GM18520 (cell line): ENCODE results near the gene CDH4.

ENCODE experiments used
- ATAC-seq: cut with Tn5 transposase; IDR thresholded peaks from one replicate; pipeline ENCODE4 v1.9.1; 2021; ENCODE audit not compliant: unreplicated experiment

CDH4 gene

DNA sequence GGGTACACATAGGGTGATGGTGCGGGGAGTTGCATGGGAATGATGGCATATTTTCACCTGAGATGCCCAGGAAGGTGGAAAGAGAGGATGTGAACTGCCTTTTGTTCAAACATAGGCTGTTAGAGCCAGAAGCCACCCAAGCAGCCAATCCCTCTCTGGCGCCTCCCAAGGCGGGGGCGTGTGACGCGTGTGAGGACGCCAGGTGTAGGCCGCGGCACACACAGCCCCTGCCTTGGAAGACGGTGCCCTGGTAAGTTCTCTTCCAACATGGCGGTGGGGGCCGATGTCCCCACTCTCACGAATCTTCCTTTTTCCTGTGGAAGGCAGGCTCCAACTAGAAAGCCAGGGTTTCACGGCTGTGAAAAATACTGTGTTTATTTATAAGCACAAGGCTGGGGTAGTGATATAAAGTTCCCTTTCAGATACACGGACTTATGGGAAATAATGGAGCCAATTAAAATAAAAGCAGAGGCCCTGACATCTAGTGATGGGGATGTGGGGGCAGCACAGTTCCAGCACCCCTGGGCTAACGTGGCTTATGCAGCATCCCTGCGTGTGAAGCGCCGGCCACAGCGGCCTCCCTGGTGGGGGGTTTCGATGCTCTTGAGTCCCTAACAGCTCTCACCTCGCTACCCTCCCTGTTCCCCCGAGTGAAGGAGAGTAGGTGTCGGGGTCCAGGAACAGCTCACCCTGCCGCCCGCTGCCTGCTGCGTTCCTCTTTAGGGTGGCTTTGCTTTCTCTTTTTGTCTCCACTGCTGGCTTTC is 28.3 kb downstream of the CDH4 start:
- no peak for ATAC-seq

DNA sequence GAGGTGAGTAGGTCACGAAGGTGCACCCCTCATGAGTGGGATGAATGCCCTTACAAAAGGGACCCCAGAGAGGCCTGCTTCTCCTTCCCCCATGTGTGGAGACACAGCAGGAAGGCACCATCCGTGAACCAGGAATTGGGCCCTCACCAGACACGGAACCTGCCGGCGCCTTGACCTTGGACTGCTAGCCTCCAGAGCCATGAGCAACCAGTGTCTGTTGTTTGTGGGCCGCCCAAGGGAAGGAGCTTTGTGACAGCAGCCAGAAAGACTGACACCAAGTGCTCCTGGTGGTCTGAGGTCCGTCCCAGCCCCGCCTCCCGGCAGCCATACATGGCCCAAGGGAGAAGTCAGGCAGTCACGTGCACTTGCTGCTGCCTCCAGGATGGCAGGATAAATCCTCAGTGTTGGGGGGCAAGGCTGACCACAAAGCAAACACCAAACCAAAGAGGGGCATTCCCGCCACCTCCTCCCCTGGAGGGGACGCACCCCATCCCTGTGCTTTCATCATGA is 29.3 kb downstream of the CDH4 start:
- no peak for ATAC-seq

GRCh38 chr20:61284752-61285151 is 32.7 kb downstream of the CDH4 start:
- no peak for ATAC-seq

DNA sequence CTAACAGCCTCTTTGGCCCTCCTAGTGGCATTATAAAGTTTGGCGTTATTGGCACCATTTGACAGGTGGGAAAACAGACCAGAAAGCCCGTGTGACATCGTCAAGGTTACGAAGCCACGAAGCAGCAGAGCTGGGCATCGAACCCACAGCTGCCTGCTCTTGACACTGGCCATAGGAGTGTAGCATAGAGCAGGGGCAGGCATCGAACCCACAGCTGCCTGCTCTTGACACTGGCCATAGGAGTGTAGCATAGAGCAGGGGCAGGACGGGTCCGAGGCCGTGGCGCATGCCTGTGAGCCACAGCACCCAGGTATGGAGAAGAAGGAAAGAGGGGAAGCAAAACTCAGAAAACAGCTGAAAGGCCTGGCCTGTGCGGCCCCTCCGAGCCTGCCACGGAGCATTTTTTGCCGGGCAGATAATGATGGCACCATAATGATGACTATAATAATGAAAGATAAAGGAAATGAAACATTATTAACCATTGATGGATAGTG is 33.1 kb downstream of the CDH4 start:
- ATAC-seq: no peak

- ATAC-seq: no peak
Measured at GRCh38 chr20:61285691-61286090, 33.6 kb downstream of the CDH4 start.

- no peak for ATAC-seq
Measured at GRCh38 chr20:61287583-61288275, 35.7 kb downstream of the CDH4 start.

- ATAC-seq: no peak
Measured at GRCh38 chr20:61288331-61288784, 36.3 kb downstream of the CDH4 start.

DNA sequence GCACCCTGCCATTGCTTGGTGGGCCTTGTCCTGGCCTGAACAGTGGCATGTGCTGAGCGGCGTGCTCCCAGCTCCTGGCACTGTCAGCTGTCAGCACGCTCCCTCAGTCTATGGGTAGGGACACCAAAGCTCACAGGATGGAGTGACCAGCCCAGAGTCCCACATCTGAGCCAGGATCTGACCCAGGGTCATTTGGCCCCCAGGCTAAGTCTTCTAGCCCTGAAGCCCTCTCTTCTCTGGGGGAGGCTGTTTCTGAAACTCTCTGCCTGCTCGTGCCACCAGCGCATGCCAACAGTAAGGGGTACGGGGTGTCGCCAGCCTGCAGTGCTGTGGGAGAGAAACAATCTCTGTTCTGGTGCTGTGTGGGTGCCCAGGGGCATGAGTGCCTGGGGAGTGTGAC is 37.1 kb downstream of the CDH4 start:
- ATAC-seq: no peak

GRCh38 chr20:61290721-61291120 is 38.7 kb downstream of the CDH4 start:
- no peak for ATAC-seq

GRCh38 chr20:61291166-61291829 is 39.2 kb downstream of the CDH4 start:
- no peak for ATAC-seq

DNA sequence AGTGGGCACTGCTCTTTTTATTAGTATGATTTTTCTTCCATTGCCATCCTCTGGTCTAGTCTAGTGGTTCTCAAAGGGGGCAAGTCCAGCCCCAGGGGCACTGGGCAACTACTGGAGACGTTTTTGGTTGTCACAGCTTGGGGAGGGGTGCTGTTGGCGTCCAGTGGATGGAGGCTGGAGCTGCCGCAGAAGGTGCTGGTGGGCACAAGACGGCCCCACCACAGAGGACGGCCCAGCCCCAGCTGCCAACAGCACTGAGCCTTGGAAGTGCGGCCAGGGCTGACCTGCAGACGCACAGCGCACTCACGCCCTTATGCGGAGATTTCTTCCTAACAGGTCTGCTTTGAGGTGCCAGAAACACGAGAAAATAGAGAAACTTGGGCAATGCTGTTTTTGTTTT is 40.3 kb downstream of the CDH4 start:
- ATAC-seq: no peak

DNA sequence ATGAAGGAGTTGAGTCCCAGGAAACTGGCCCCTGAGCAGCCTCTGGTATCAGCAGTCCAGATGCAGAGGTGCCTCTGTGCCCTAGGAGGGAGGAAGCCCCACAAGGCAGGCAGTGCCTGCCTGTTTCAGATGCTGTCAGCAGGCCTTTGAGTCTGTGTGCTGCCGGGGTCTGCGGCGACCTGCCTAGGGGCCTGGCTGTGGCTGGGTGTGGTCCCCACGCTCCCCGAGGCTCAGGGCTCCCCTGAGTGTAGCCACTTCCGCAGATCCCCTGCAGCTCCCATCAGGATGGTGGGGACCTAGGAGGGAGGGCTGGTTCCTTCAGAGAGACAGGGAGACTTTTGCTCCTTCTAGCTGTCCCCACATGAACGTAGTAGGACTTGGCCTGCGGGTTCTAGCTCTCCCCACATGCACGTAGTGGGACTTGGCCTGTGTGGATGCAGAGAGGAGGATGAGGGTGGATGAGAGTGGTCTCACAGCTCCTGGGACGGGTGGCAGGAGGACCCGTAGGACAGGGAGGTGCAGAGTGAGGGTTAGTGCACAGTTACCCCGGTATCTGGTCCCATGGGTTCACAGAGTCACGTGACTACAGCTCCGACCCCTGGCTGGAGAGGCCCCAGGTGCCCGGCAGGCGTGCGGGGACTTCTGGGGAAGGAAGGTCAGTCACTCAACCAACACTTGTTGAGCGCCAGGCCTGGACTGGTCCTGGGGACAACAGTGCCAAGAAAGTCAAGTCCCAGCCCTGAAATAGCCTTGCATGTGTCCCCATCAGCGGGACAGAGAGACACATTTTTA is 41.0 kb downstream of the CDH4 start:
- ATAC-seq: no peak

DNA sequence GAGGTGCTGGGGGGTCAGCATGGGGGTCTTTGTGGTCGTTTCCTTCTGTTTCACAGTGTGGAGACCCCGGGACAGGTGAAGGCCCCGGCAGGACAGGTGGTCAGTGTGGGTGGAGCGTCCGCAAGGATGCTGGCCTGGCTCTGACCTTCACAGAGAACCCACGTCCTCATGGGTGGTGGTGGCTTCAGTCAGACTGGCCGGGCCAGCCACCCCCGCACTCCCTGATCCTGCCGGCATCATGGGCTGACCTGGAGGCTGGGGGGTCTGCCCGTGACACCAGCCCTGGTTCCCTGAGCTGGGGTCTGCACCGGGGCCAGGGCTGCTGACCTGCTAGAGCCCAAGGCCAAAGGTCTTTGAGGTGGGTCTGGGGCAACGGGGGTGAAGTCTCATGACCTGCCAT is 41.9 kb downstream of the CDH4 start:
- ATAC-seq: no peak

- no peak for ATAC-seq
Measured at GRCh38 chr20:61295249-61295648, 43.2 kb downstream of the CDH4 start.

DNA sequence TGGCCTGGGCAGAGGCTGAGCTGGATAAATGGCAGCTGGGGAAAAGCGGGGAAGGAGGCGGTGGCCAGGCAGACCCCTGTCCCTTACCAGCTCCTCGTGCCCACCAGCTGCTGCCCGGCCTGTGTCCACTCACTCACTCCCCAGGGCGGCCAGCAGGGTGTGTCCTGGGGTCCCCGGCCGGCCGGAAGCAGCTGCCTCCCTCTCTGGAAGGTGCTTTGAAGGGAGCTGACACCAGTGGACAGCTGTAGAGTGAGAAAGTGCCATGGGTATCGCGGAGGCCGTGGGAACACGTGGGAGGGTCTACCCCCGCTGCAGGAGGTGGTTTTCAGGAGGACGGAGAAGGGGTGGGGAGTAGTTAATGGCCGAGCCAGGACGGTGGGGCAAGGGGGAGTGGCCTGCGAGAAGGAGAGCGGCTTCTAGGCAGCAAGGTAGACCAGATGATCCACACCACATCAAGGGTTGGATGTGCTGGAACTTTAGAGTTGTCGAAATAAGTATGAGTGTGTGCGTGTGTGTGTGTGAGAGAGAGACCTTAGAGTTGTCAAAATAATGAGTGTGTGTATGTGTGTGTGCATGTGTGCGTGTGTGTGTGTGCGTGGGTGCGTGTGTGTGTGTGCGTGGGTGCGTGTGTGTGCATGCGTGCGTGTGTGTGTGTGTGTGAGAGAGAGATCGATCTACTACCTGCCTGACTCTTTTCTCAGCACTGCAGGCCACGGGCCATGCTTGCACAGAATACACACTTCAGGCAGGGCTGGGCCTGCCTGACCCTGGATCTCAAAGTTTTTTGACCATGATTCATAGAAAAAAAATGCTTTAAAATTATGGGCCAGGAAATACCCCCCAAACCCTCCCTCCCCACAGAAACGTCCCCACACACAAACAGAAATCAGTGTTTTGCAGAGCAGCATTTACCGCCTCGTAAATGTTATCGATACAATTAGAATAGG is 43.9 kb downstream of the CDH4 start:
- no peak for ATAC-seq

- no peak for ATAC-seq
Measured at GRCh38 chr20:61296629-61297019, 44.6 kb downstream of the CDH4 start.

DNA sequence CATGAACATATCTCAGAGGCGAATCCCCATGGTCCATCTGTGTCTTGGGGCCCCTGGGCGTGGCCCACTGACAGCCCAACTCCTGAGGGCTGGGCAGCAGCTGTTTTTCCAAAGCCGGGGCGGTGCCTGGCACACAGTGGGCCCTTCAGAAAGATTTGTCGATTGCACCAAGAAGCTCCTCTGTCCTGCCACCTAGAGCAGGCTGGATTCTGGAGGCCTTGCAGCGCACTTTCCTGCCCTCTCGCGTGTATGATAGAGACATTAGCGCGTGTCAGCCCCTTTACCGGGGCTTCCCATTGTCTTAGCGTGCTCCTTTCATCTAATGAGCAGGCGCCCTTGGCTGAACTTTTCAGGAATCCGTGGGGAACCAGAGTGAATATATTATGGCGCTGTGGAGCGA is 45.4 kb downstream of the CDH4 start:
- ATAC-seq: no peak

DNA sequence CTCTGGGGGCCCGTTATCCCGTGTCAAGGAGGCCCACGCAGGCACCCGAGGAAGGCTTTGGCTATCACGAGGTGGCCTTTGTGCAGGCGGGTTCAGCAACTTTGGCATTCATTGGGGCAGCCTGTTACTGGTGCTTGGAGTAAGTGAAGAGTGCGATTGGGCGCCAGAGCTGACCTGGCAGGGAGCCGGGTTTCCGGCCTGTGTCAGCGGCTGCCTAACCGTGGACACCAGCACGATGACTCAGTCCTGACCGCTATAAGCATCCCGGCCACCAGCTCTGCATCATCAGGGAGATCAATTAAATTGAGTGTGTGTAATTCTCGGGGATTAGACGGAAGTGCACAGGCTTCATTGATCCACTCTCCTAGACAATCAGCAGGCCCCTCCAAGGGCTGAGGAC is 45.9 kb downstream of the CDH4 start:
- ATAC-seq: no peak

GRCh38 chr20:61298661-61299060 is 46.6 kb downstream of the CDH4 start:
- no peak for ATAC-seq

DNA sequence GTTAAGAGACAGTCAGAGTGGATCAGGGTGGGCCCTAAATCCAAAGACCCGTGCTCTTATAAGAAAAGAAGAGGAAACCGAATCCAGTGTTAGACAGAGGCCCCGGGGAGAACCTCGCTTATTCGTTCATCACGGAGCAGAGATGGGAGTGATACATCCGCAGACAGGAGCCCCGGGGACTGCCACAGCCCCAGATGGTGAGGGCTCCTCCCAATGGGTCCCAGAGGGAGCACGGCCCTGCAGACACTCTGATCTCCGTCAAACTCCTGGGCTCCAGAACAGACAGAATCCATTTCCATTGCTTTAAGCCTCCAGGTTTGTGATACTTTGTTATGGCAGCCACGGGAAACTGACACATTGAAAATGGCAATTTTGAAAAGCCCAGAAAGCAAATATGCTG is 47.0 kb downstream of the CDH4 start:
- no peak for ATAC-seq
